Activated T-helper 17 cell treated with anti-CD3 and anti-CD28 coated beads, Interleukin-2, amount 50 U/mL, for 72 hours (primary cell): ENCODE data around the gene CPEB3. TPM values are rescaled to one million over a fixed set of nuclear protein-coding genes. Genes with fewer than 3 reads are reported as not detected.
A peak's percentile ranks its signal among the peaks of the same experiment; 100 is the strongest.

Experiments used
- ATAC-seq: fragments of 150-1000 bp; cut with Tn5 transposase; replicated peaks from 2 replicates; pipeline ENCODE4 v1.10.0; 2021; ENCODE audit warnings: mild to moderate bottlenecking, moderate library complexity
- H3K27ac Mint-ChIP-seq: one replicate; pipeline ENCODE4 v1.8.0; 2022; ENCODE audit warnings: mixed read lengths
- H3K27me3 Mint-ChIP-seq: one replicate; pipeline ENCODE4 v1.8.0; 2022; ENCODE audit warnings: mixed read lengths
- H3K36me3 Mint-ChIP-seq: one replicate; pipeline ENCODE4 v1.8.0; 2022; ENCODE audit warnings: low read depth, mild to moderate bottlenecking, mixed read lengths
- H3K4me1 Mint-ChIP-seq: one replicate; pipeline ENCODE4 v1.8.0; 2022; ENCODE audit warnings: mixed read lengths
- H3K4me3 Mint-ChIP-seq: one replicate; pipeline ENCODE4 v1.8.0; 2022; ENCODE audit warnings: mild to moderate bottlenecking, mixed read lengths
- H3K9me3 Mint-ChIP-seq: one replicate; pipeline ENCODE4 v1.8.0; 2022; ENCODE audit warnings: mixed read lengths
- total RNA-seq, 2 donors: library from RNA; stranded (reverse); gene quantifications; one replicate each; pipeline ENCODE4 v1.2.3, GENCODE V29; 2022

Gene CPEB3
- total RNA-seq, 2 donors from 2014 or later: 2.1 to 2.9 TPM

DNA sequence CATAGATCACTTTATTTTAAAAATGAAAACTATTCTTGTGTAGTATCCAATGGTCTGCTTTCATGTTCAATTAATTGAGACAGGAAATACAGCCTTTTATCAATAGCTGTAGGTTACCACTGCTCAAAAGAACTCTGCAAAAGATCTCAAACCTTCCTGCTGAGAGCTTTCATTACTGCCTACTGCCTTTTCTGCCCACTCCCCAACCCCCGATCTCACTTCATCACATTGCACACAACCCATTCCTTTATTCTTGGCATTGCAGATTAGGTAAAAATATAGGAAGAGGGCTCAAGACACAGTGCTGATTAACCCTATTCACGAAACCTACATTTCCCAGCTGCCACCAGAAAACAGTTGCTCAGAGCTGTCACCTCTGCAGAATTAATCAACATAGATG is 195.9 kb downstream of the CPEB3 start:
- no peaks in the 10 kb centered on the region for H3K9me3 Mint-ChIP-seq
- no peaks in the 10 kb centered on the region for H3K36me3 Mint-ChIP-seq
- no peak overlapping the region for H3K4me3 Mint-ChIP-seq
- H3K4me1 Mint-ChIP-seq: no peaks in the 10 kb centered on the region
- H3K27ac Mint-ChIP-seq: no peak overlapping the region
- H3K27me3 Mint-ChIP-seq: no peaks in the 10 kb centered on the region
- ATAC-seq: no peak

DNA sequence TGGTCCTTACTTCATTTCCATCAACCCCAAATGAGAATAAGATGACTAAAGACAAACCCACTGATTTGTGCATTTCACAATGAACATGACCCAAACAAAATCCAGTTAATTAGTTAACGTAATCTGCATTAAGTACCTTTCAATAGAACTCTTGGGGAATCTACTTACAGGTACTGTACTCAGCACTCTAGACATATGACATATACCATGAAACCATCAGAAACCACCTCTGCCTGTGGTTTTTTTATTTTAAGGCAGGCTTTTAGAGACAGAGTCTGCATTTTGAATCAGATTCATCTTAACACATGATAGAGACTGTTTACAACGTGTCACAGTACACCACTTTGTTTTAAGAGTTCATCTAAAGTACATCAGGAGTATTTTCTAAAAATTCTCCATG is 198.9 kb downstream of the CPEB3 start:
- H3K36me3 Mint-ChIP-seq: no peaks in the 10 kb centered on the region
- H3K27ac Mint-ChIP-seq: no peak overlapping the region
- H3K4me3 Mint-ChIP-seq: no peak overlapping the region
- no peaks in the 10 kb centered on the region for H3K27me3 Mint-ChIP-seq
- no peaks in the 10 kb centered on the region for H3K9me3 Mint-ChIP-seq
- peak; percentile 67 for ATAC-seq
- H3K4me1 Mint-ChIP-seq: no peaks in the 10 kb centered on the region

DNA sequence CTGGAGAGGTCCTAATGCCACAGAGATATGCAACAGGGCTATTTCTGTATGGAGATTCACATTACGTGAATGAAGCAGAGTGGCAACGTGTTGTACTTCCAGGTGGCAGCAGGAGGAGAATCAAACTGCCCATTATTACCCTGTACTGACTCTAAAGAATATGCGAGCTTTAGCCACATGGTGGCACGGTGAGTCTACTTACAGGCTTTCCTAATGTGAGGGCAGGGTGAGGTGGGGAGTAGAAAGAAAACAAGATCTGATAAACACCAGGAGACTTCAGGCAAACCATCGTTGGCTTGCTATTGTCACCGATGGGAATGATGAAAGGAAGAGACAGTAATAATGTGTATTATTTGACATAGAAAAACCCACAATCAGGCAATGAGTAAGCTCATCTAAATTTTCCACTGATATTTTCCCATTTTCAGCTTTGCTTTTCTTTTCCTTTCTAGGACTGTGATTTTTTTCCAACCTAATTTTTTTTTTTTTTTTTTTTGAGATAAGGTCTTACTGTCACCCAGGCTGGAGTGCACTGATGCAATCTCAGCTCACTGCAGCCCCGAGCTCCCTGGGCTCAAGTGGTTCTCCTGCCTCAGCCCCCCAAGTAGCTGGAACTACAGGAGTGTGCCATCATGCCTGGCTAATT is 203.0 kb downstream of the CPEB3 start:
- no peaks in the 10 kb centered on the region for H3K9me3 Mint-ChIP-seq
- no peaks in the 10 kb centered on the region for H3K4me1 Mint-ChIP-seq
- H3K27me3 Mint-ChIP-seq: no peaks in the 10 kb centered on the region
- no peaks in the 10 kb centered on the region for H3K36me3 Mint-ChIP-seq
- peak; percentile 91 for ATAC-seq
- no peak overlapping the region for H3K27ac Mint-ChIP-seq
- no peak overlapping the region for H3K4me3 Mint-ChIP-seq

DNA sequence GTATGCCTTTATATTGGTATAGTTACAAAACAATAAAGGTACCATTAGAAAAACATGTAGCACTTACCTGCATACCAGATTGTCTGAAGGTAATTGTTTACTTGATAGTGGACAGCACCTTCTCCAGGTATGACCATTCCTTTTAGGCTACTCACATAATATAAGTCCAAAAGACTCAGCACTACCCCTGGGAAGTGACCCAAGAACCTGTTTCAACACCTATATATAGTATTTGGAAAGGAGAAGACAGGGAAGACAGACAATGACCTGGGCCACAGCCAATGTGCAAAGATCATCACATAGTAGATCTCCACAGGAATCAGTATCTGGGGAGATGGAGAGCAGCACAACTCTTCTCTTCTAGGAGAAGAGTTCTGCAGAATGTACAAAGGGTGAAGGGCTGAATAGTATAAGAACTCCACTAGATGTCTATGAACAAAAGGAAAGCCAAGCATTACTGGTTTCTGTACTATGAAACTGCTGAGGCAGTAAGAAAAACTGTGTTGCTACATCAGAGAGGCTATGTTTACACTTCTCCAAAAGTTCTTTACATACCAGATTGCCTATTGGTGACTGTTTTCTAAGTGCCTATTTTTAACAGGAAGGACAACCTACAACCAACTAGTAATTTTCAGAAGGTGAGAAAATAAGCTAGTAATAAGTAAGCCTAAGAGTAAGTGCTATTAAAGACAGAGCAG is 208.1 kb downstream of the CPEB3 start:
- Mint-ChIP-seq H3K36me3 (peaks cover 28% of the 10 kb centered on the region), H3K4me1 (no peaks in the 10 kb centered on the region), H3K4me3 (no peak overlapping the region), H3K27me3 (no peaks in the 10 kb centered on the region), H3K9me3 (no peaks in the 10 kb centered on the region), H3K27ac (no peak overlapping the region)
- ATAC-seq: no peak

DNA sequence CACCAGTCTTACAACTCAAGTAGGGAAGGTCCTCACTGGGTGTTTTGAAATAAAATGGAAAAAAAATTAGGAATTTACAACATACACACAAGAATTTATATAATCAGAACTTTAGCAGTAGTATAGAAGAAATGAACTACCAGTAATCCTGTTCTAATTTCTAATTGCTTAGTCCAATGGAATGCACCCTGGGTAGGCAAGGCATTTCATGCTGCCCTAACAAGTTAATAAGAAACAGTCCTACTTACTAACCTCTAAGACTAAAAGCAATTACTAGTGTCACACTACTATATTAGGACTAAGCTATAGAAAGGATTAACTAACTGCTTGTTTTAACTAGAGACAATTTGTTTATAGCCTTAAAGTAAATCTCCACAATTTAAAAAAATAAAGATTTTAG is 209.2 kb downstream of the CPEB3 start:
- H3K4me1 Mint-ChIP-seq: no peaks in the 10 kb centered on the region
- ATAC-seq: no peak

DNA sequence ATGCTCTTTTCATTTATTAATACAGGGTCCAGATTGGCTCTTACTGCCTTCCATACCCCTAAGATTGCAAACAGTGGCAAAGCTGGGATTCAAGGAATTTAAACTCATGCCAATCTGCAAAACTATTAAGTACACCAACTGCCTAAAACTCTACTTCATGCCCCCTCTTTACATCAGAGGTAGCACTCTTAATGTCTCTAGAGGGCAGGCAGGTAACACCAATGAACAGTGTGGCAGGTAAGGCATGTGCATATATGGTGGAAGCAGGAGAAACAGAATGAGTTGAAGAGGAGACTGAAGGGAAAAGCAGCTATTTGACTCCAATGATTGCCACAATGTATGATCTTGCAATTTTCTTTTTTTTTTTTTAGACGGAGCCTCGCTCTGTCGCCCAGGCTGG is 210.6 kb downstream of the CPEB3 start:
- Mint-ChIP-seq H3K27me3 (no peaks in the 10 kb centered on the region), H3K4me1 (no peaks in the 10 kb centered on the region), H3K36me3 (peaks cover 35% of the 10 kb centered on the region), H3K4me3 (no peak overlapping the region), H3K27ac (no peak overlapping the region), H3K9me3 (no peaks in the 10 kb centered on the region)
- ATAC-seq: no peak

More for the DNA sequence above, 209.2 kb downstream of the CPEB3 start:
- H3K27ac Mint-ChIP-seq: no peak overlapping the region
- H3K36me3 Mint-ChIP-seq: peaks cover 35% of the 10 kb centered on the region
- no peak overlapping the region for H3K4me3 Mint-ChIP-seq
- no peaks in the 10 kb centered on the region for H3K9me3 Mint-ChIP-seq
- no peaks in the 10 kb centered on the region for H3K27me3 Mint-ChIP-seq

DNA sequence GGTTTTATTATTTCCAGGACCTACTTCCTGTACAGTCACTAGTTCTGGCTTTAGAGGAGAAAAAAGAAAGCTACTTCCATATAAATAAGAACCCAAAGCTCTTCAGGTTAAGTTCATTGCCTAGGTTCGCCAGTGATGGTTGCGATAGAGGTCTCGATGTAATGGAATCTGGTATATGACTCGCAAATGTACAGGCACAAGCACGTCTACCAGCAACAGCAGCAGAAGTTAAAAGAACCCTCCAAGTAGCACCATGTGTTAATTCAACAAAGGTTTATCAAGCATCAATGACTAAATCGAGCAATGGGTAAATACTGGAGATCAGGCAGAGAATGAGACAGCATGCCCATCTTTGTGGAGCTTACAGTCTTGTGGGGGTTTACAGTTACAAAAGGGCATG is 211.9 kb downstream of the CPEB3 start:
- Mint-ChIP-seq H3K27me3 (no peaks in the 10 kb centered on the region), H3K4me3 (no peak overlapping the region), H3K36me3 (peaks cover 35% of the 10 kb centered on the region), H3K9me3 (no peaks in the 10 kb centered on the region), H3K4me1 (no peaks in the 10 kb centered on the region), H3K27ac (no peak overlapping the region)
- no peak for ATAC-seq

DNA sequence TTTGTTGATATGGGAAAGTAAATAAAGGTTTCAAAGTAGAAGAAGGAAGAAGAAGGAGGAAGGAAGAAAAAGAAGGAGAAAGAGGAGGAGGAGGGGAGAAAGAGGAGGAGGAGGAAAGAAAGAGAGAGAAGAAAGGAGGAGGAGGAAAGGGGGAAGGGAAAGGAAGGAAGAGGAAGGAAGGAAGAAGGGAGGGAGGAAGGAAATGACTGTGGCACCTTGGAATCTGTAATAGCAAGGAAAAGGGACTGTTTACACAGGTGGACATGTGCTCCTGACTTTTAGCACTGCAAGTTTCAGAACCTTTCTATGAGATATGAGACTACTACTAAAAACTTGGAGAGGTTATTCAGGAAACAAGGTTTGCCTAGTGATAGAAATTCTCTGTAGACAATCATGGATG is 214.2 kb downstream of the CPEB3 start:
- no peaks in the 10 kb centered on the region for H3K4me1 Mint-ChIP-seq
- no peak for ATAC-seq
- H3K27ac Mint-ChIP-seq: peak overlapping the region; percentile 68
- no peaks in the 10 kb centered on the region for H3K9me3 Mint-ChIP-seq
- no peak overlapping the region for H3K4me3 Mint-ChIP-seq
- H3K27me3 Mint-ChIP-seq: no peaks in the 10 kb centered on the region
- H3K36me3 Mint-ChIP-seq: peaks cover 35% of the 10 kb centered on the region

DNA sequence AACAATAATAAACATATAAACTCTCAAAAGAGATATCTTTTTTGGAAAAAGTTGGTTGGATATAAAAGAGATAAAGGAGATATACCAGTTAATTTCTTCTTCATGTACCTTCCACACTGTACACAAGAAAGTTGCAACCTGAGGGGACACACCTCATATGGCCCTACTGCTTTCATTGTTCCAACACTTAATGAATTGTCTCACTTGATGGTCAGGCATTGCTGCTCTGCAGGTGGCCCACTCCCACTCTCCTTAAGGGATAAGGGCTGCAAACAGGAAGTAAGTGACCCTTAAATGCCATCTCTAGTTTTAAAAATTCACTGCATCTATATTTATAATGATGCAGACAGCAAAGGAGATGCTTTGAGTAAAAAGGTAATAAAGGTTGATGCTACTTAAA is 215.0 kb downstream of the CPEB3 start:
- no peaks in the 10 kb centered on the region for H3K4me1 Mint-ChIP-seq
- peaks cover 26% of the 10 kb centered on the region for H3K36me3 Mint-ChIP-seq
- H3K9me3 Mint-ChIP-seq: no peaks in the 10 kb centered on the region
- no peak for ATAC-seq
- H3K4me3 Mint-ChIP-seq: no peak overlapping the region
- no peak overlapping the region for H3K27ac Mint-ChIP-seq
- no peaks in the 10 kb centered on the region for H3K27me3 Mint-ChIP-seq

DNA sequence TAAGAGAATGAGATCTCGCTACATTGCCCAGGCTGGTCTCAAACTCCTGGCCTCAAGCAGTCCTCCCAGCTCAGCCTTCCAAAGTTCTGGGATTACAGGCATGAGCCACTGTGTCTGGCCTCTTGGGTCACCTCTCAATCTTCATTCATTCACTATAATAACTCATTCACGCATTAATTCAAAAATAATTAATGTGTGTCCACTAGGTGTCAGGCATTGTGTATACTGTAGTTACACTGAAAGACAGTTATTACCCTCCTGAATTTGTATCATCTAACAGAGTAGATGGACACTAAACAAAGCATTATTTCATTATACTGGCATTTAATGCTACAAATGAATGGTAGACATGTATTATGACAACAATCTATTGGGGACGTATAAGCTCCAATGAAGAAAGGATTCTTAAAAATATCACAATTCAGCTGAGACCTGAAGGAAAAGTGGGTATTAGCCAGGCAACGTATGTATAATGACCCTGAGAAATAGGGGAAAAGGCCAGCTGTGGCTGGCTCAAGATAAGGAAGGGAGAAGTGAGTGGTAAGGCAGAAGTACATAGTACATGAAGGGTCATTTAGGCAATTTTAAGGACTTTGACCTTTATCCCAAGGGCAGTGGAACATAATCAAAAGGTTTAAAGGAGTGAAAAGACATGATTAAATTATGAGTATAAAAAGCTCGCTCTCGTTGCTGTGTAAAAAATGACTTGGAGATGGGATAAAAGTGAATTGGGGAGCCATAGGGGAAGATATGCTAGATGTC is 216.6 kb downstream of the CPEB3 start:
- no peaks in the 10 kb centered on the region for H3K27me3 Mint-ChIP-seq
- no peak overlapping the region for H3K4me3 Mint-ChIP-seq
- no peak for ATAC-seq
- H3K36me3 Mint-ChIP-seq: peaks cover 12% of the 10 kb centered on the region
- no peak overlapping the region for H3K27ac Mint-ChIP-seq
- H3K4me1 Mint-ChIP-seq: no peaks in the 10 kb centered on the region
- H3K9me3 Mint-ChIP-seq: no peaks in the 10 kb centered on the region

DNA sequence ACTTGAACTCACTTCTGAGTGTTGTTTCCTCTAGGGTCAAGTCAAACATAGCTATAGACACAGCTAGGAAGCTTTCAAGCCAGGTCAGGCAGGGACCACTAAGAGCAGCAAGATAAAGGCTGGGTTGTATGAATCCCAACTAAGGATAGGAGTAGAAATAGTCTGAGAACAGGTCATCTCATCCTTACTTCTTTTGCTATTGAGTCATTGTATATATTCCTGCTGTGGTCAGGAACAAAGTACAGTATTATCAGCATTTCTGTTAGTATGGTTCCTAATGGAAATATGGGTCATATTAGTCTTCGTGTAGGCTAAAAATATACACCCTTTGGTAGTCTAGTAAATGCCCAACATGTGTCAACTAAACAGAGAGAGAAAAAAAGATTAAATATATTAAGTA is 222.0 kb downstream of the CPEB3 start:
- Mint-ChIP-seq H3K4me3 (no peak overlapping the region), H3K36me3 (no peaks in the 10 kb centered on the region), H3K4me1 (no peaks in the 10 kb centered on the region), H3K27ac (no peak overlapping the region), H3K9me3 (no peaks in the 10 kb centered on the region), H3K27me3 (no peaks in the 10 kb centered on the region)
- no peak for ATAC-seq

DNA sequence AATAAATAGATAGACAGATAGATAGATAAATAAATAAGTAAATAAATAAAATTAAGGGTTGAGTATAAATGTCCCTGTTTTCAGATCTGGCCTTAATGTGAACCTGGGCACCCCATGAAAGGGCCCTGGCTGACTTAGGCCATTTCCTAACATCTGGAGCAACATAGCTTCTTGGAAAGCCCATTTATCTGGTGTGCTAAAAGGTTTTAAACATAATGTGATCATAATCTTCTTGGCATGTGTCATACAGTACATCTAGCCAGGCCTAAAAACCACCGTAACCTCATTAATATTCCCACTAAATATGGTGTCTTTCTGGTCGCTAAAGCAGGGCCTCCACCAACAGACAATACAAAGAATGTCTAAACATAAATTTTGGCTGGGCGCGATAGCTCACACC is 224.5 kb downstream of the CPEB3 start:
- Mint-ChIP-seq H3K4me1 (no peaks in the 10 kb centered on the region), H3K36me3 (no peaks in the 10 kb centered on the region), H3K27me3 (no peaks in the 10 kb centered on the region), H3K9me3 (no peaks in the 10 kb centered on the region), H3K4me3 (no peak overlapping the region), H3K27ac (no peak overlapping the region)
- no peak for ATAC-seq

DNA sequence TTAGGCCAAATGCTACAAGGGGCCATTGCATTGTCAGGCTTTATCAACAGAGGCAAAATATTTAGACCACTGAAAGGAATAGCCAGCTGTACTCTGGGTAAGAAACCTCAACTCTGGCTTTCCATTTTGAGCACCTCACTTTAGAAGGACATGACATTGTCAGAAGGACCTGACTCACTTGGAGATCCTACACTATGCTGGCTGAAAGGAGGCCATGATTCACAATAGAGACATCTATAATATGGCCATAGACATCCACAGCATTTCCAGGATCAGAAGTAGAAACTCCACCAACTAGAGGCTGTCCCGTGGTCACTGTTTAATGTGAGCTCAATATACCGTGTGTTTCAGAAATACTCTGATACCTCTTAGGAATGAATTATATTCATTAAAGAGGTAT is 226.4 kb downstream of the CPEB3 start:
- Mint-ChIP-seq H3K4me3 (no peak overlapping the region), H3K9me3 (no peaks in the 10 kb centered on the region), H3K4me1 (no peaks in the 10 kb centered on the region), H3K27me3 (no peaks in the 10 kb centered on the region), H3K36me3 (no peaks in the 10 kb centered on the region), H3K27ac (no peak overlapping the region)
- no peak for ATAC-seq

DNA sequence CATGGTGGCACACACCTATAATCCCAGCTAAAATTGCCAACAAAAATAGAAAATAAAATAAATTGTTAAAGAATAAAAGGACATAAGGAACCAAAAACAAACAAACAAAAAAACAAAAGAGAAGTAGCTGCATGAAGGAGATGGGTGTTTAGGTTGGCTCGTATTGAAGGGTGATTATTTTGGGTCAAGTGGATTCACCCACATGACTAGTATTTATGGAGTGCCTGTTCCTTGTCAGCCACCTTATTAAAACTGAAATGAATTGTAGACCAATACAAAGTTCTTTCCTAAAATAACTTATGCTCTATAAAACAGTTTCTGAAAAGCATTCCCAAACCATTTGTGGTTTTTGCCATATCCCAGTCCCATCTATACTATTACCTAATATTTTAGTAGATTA is 228.6 kb downstream of the CPEB3 start:
- H3K4me1 Mint-ChIP-seq: no peaks in the 10 kb centered on the region
- H3K9me3 Mint-ChIP-seq: no peaks in the 10 kb centered on the region
- H3K27ac Mint-ChIP-seq: no peak overlapping the region
- no peaks in the 10 kb centered on the region for H3K36me3 Mint-ChIP-seq
- ATAC-seq: no peak
- no peaks in the 10 kb centered on the region for H3K27me3 Mint-ChIP-seq
- H3K4me3 Mint-ChIP-seq: no peak overlapping the region

DNA sequence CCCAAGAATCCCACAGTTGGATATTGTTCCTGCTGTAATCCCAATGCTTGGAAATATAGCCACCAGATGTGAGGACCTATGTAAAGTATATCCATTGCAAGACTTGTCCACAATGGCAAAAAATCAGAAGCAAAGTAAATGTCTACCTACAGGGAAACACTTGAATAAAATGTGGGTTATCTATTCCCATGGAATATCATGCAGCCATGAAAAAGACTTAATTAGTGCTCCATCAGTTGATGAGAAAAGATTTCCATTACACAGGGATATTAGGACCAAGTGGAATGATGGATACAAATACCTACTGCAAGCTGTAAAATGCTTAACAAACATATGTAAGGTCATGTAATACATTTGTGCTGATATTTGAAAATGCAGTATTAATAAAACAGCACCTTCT is 236.1 kb downstream of the CPEB3 start:
- no peak for ATAC-seq
- H3K4me1 Mint-ChIP-seq: peaks cover 6% of the 10 kb centered on the region
- no peaks in the 10 kb centered on the region for H3K9me3 Mint-ChIP-seq
- no peaks in the 10 kb centered on the region for H3K36me3 Mint-ChIP-seq
- H3K4me3 Mint-ChIP-seq: no peak overlapping the region
- H3K27ac Mint-ChIP-seq: no peak overlapping the region
- H3K27me3 Mint-ChIP-seq: no peaks in the 10 kb centered on the region
